H1 (cell line): ENCODE data around the gene ZBTB11. TPM values are rescaled to one million over a fixed set of nuclear protein-coding genes. Genes with fewer than 3 reads are reported as not detected.
"Not testable (repeated sequence)": the region's sequence is repeated elsewhere in the genome, so short reads cannot be mapped to it uniquely, and the experiment has no call there.

Source experiments
- CTCF ChIA-PET: fragments of 300-600 bp; sonication (Branson Sonifier 250); formaldehyde crosslinking; loops from one replicate; lab custom pipeline; 2021; ENCODE audit not compliant: partially characterized antibody; lab: Charles Lee
- POLR2A ChIA-PET: fragments of 300-600 bp; sonication (Branson Sonifier 250); formaldehyde crosslinking; loops from one replicate; lab custom pipeline; 2021; ENCODE audit warnings: inconsistent platforms; ENCODE audit not compliant: partially characterized antibody; lab: Charles Lee
- DNase-seq, 2 experiments: peaks; one replicate each; pipeline versions ENCODE4 v3.0.0 to v3.0.0-alpha.2; 2010 to 2022; ENCODE audit warnings: low spot score in 2 of 2, low read depth in 1 of 2, mixed read lengths in 1 of 2
- FAIRE-seq: peaks from 2 replicates; lab custom pipeline; 2011; peaks lifted over from hg19 to GRCh38; lab: Jason Lieb, UNC
- H2AFZ ChIP-seq: 2 replicates; pipeline ENCODE4 v1.8.1; 2012; ENCODE audit warnings: low read length, inconsistent platforms
- H2AK5ac ChIP-seq: 2 replicates; pipeline ENCODE4 v1.6.1; 2013; ENCODE audit warnings: low read depth, low read length
- H2BK120ac ChIP-seq: replicated peaks from 2 replicates; pipeline ENCODE3; 2013; ENCODE audit warnings: low read depth, low read length, inconsistent platforms
- H2BK12ac ChIP-seq: 2 replicates; pipeline ENCODE4 v1.6.1; 2013; ENCODE audit warnings: low read depth, low read length
- H2BK15ac ChIP-seq: 2 replicates; pipeline ENCODE4 v1.6.1; 2013; ENCODE audit warnings: low read length
- H2BK20ac ChIP-seq: 2 replicates; pipeline ENCODE4 v1.6.1; 2013; ENCODE audit warnings: low read length
- H2BK5ac ChIP-seq: 2 replicates; pipeline ENCODE4 v1.6.1; 2013; ENCODE audit warnings: low read depth, low read length
- H3K14ac ChIP-seq: 2 replicates; pipeline ENCODE4 v1.6.1; 2013; ENCODE audit warnings: inconsistent platforms; ENCODE audit not compliant: insufficient read length
- H3K18ac ChIP-seq: 2 replicates; pipeline ENCODE4 v1.6.1; 2013; ENCODE audit warnings: low read length; ENCODE audit errors: extremely low read depth
- H3K23ac ChIP-seq: 2 replicates; pipeline ENCODE4 v1.6.1; 2013; ENCODE audit warnings: inconsistent platforms; ENCODE audit not compliant: insufficient read length
- H3K23me2 ChIP-seq: 2 replicates; pipeline ENCODE4 v1.6.1; 2013; ENCODE audit warnings: low read depth, low read length
- H3K27ac ChIP-seq: 2 replicates; pipeline ENCODE4 v1.6.1; 2011; ENCODE audit warnings: low read depth, low read length, inconsistent platforms
- H3K27me3 ChIP-seq, 4 experiments: replicated peaks in 1 of 4; 1 replicate in 1 of 4; 2 replicates in 3 of 4; pipeline versions ENCODE4 v1.6.1 to v1.8.1; 2011 to 2013; ENCODE audit warnings: low read length in 3 of 4, mild to moderate bottlenecking in 3 of 4, inconsistent platforms in 2 of 4, mixed read lengths in 2 of 4, moderate library complexity in 1 of 4; ENCODE audit not compliant: control insufficient read depth in 3 of 4, insufficient read depth in 3 of 4; ENCODE audit errors: extremely low read depth in 1 of 4
- H3K36me3 ChIP-seq, 4 experiments: 2 replicates each; pipeline versions ENCODE4 v1.6.1 to v1.8.1; 2011 to 2013; ENCODE audit warnings: mild to moderate bottlenecking in 4 of 4, low read length in 3 of 4, moderate library complexity in 2 of 4, control low read depth in 1 of 4, inconsistent platforms in 1 of 4; ENCODE audit not compliant: insufficient read depth in 4 of 4, control insufficient read depth in 2 of 4
- H3K4ac ChIP-seq: replicated peaks from 2 replicates; pipeline ENCODE3; 2013; ENCODE audit warnings: low read length, low read depth, mixed read lengths, inconsistent platforms; ENCODE audit not compliant: insufficient read length
- H3K4me1 ChIP-seq, 4 experiments: replicated peaks in 1 of 4; 1 replicate in 1 of 4; 2 replicates in 3 of 4; pipeline versions ENCODE4 v1.6.1 to v1.8.1; 2011 to 2013; ENCODE audit warnings: low read length in 3 of 4, inconsistent platforms in 2 of 4, mixed read lengths in 1 of 4; ENCODE audit not compliant: insufficient read depth in 4 of 4, control insufficient read depth in 3 of 4
- H3K4me2 ChIP-seq, 2 experiments: 2 replicates each; pipeline versions ENCODE4 v1.6.1 to v1.8.1; 2011 to 2013; ENCODE audit warnings: low read depth in 2 of 2, low read length in 2 of 2, control low read depth in 1 of 2, inconsistent platforms in 1 of 2, mild to moderate bottlenecking in 1 of 2; ENCODE audit not compliant: insufficient read depth in 1 of 2
- H3K4me3 ChIP-seq, 4 experiments: fragments of 200-600, 300-600 bp in 1 of 4; sonication (generic), shearing (Covaris generic), sonication (Bioruptor Twin) in 1 of 4; 2 replicates each; pipeline versions ENCODE4 v1.5.1 to v1.8.1; 2011 to 2016; ENCODE audit warnings: low read length in 4 of 4, low read depth in 3 of 4, control low read depth in 2 of 4, inconsistent platforms in 2 of 4, mild to moderate bottlenecking in 2 of 4, mixed read lengths in 1 of 4, moderate library complexity in 1 of 4; ENCODE audit not compliant: insufficient read depth in 2 of 4; ENCODE audit errors: extremely low read depth in 1 of 4
- H3K56ac ChIP-seq: replicated peaks from 2 replicates; pipeline ENCODE3; 2013; ENCODE audit warnings: low read depth, mild to moderate bottlenecking, mixed read lengths, low read length, inconsistent platforms; ENCODE audit not compliant: insufficient read length
- H3K79me1 ChIP-seq: 2 replicates; pipeline ENCODE4 v1.6.1; 2013; ENCODE audit warnings: low read depth, low read length, control low read depth
- H3K79me2 ChIP-seq, 2 experiments: 2 replicates each; pipeline versions ENCODE4 v1.6.1 to v1.8.1; 2012 to 2013; ENCODE audit warnings: low read length in 2 of 2, mild to moderate bottlenecking in 2 of 2, inconsistent platforms in 1 of 2; ENCODE audit not compliant: insufficient read depth in 2 of 2, control insufficient read depth in 1 of 2
- H3K9ac ChIP-seq, 4 experiments: replicated peaks in 1 of 4; 1 replicate in 1 of 4; 2 replicates in 3 of 4; pipeline versions ENCODE4 v1.6.1 to v1.8.1; 2011 to 2013; ENCODE audit warnings: low read depth in 3 of 4, low read length in 3 of 4, control low read depth in 2 of 4, mild to moderate bottlenecking in 2 of 4, moderate library complexity in 2 of 4, inconsistent platforms in 1 of 4; ENCODE audit errors: extremely low read depth in 1 of 4
- H3K9me3 ChIP-seq, 2 experiments: 2 replicates each; pipeline versions ENCODE4 v1.6.1 to v1.8.1; 2012 to 2013; ENCODE audit warnings: mild to moderate bottlenecking in 2 of 2, moderate library complexity in 2 of 2, control low read depth in 1 of 2, inconsistent platforms in 1 of 2, low read depth in 1 of 2, low read length in 1 of 2, mixed read lengths in 1 of 2; ENCODE audit not compliant: insufficient read depth in 2 of 2
- H4K20me1 ChIP-seq, 2 experiments: replicated peaks in 1 of 2; 2 replicates each; pipeline versions ENCODE3 to v1.8.1; 2011 to 2013; ENCODE audit warnings: inconsistent platforms in 2 of 2, low read length in 2 of 2, mild to moderate bottlenecking in 1 of 2; ENCODE audit not compliant: insufficient read depth in 2 of 2, control insufficient read depth in 1 of 2
- H4K5ac ChIP-seq: 2 replicates; pipeline ENCODE4 v1.6.1; 2013; ENCODE audit warnings: low read length, low read depth, mixed read lengths, inconsistent platforms; ENCODE audit not compliant: insufficient read length
- H4K8ac ChIP-seq: 2 replicates; pipeline ENCODE4 v1.8.0; 2013; ENCODE audit warnings: mild to moderate bottlenecking, moderate library complexity, low read length, inconsistent platforms; ENCODE audit not compliant: insufficient read depth; ENCODE audit errors: extremely low read depth
- H4K91ac ChIP-seq: replicated peaks from 2 replicates; pipeline ENCODE3; 2013; ENCODE audit warnings: low read length, mixed read lengths, inconsistent platforms; ENCODE audit not compliant: insufficient read length
- CHD2 ChIP-seq: IDR thresholded peaks from 2 replicates; pipeline ENCODE4 v1.6.1; 2012; ENCODE audit warnings: low read length, improper control_type of control experiment
- FOSL1 ChIP-seq: IDR thresholded peaks from 2 replicates; pipeline ENCODE4 v1.6.1; 2011; ENCODE audit warnings: mild to moderate bottlenecking, low read depth, low read length, moderate library complexity; ENCODE audit not compliant: insufficient read depth
- PHF8 ChIP-seq: fragments of 200-600 bp; sonication (generic); conservative IDR thresholded peaks from 2 replicates; pipeline ENCODE4 v1.7.1; 2012; ENCODE audit warnings: low read depth, mild to moderate bottlenecking, inconsistent platforms, low read length, moderate library complexity
- WGBS, 2 experiments: shearing (Covaris generic) in 1 of 2; methylation state at CpG; one replicate each; pipeline versions ENCODE4 v1.1.6 to v1.1.7; 2013 to 2015; ENCODE audit warnings: low lambda C conversion rate in 2 of 2, mixed read lengths in 2 of 2, inconsistent platforms in 1 of 2, low coverage in 1 of 2, missing lambda C conversion rate in 1 of 2; ENCODE audit not compliant: insufficient replicate concordance in 2 of 2, insufficient coverage in 1 of 2, insufficient read length in 1 of 2; ENCODE audit errors: extremely low coverage in 1 of 2, missing lambda C conversion rate in 1 of 2; 5-methylcytosine and 5-hydroxymethylcytosine counted together
- polyA plus RNA-seq, 7 experiments: library from polyadenylated mRNA; depleted of rRNA in 3 of 7; stranded (reverse) in 5 of 7; unstranded in 2 of 7; fragments of >200 nt in 5 of 7; fragments of 200-250 nt in 2 of 7; gene quantifications; 1 replicate in 5 of 7; 2 replicates in 1 of 7; 4 replicates in 1 of 7; pipeline versions ENCODE4 v1.2.1 to v1.2.3, GENCODE V29; 2011 to 2013; ENCODE audit warnings: missing spikeins in 2 of 7, mixed read lengths in 2 of 7
- total RNA-seq: library from RNA; stranded (reverse); fragmentation: NEBNext Ultra II Directional; extraction: Animal tissue kit (Norgen Biotek cat#: 25700); gene quantifications from 2 replicates; pipeline ENCODE4 v1.2.1, GENCODE V29; 2021

The ZBTB11 gene
- total and polyA plus RNA-seq, 2 of the 8 experiments (the other 6 are each of a cell fraction or from before 2014, with no cell fraction given), result 3.0 to 14.0 TPM

DNA sequence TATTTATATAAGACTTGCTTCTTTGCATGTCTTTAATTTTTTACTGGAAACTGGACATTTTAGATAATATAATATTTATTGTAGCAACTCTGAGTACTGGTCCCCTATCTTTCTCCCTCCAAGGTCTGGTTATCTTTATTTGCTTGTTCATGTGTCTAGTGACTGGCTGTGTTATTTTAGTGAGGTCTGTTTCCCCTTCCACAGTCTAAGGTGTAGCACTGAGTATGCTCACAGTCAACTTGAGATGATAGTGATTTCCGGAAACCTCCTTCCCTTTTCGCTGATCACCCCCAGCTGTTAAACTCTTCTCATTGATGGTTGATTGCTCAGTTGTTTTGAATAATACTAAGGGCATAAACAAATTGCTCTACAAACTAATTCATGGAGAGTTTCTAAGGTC is 65.9 kb downstream of the ZBTB11 start (continued):
- TF ChIP-seq FOSL1 (no peak), PHF8 (no peak), CHD2 (no peak)

DNA sequence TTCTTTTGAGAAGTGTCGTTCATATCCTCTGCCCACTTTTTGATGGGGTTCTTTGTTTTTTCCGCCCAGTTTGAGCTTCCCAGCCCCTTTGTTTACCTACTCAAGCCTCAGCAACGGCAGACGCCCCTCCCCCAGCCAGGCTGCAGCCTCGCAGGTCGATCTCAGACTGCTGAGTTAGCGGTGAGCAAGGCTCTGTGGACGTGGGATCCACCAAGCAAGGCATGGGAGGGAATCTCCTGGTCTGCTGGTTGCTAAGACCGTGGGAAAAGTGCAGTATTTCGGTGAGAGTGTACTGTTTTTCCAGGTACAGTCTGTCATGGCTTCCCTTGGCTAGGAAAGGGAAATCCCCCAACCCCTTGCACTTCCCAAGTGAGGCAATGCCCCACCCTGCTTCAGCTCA is 71.5 kb downstream of the ZBTB11 start:
- POLR2A ChIA-PET, H3K79me2 ChIP-seq, H4K8ac ChIP-seq, H3K27ac ChIP-seq, H4K20me1 ChIP-seq, H3K4me3 ChIP-seq, CTCF ChIA-PET, H2BK15ac ChIP-seq, H2BK12ac ChIP-seq, H3K4me2 ChIP-seq, H4K91ac ChIP-seq, H3K9me3 ChIP-seq, H3K4ac ChIP-seq, H4K5ac ChIP-seq, H2AK5ac ChIP-seq, H3K4me1 ChIP-seq, H3K36me3 ChIP-seq, H3K23me2 ChIP-seq, H3K56ac ChIP-seq, H3K14ac ChIP-seq, H3K27me3 ChIP-seq, H3K18ac ChIP-seq, FAIRE-seq, H2BK120ac ChIP-seq, H3K23ac ChIP-seq, H3K79me1 ChIP-seq: not testable (repeated sequence)
- peak overlapping the region; percentile 76 for H2AFZ ChIP-seq
- H2BK20ac ChIP-seq, result peak overlapping the region; percentile 34; the same call in 1 of the 2 replicates
- WGBS, 2 experiments, result 74% methylated on average over 10 of the region's 10 CpGs; no CpG with 5 or more reads in 1 of the 2 experiments
- DNase-seq, result peak in 1 of 2 experiments; percentile 41
- 0 out of 2 replicates have a peak overlapping the region, but pooled peaks have one; percentile 40 for H2BK5ac ChIP-seq
- H3K9ac ChIP-seq, result peak overlapping the region in 1 of 4 experiments; percentile 37; a peak in 1 of 7 replicates
